Head of caudate nucleus (tissue), 42 donors: Measurements from ENCODE around the gene TANGO6.
A peak's percentile ranks its signal among the peaks of the same experiment; 100 is the strongest.

Experiments
- DNase-seq, 42 donors: peaks; one replicate each; pipeline versions ENCODE4 v3.0.0 to v3.0.0-alpha.2; 2020 to 2021; ENCODE audit warnings: mixed read lengths in 7 of 42
- intact Hi-C: fragments of 100-400 bp; cut with DNase I; formaldehyde crosslinking; loops from one replicate; pipeline ENCODE4 v1.15.0; 2022

TANGO6 gene

GRCh38 chr16:69106491-69107315 lies 263.4 kb downstream of the TANGO6 start:
- peak in 1 of 42 donors; percentile 21 for DNase-seq
- intact Hi-C loops: no loop called here

- DNase-seq: peak in 22 of 42 donors; percentile 8 to 61 (median 42)
- intact Hi-C loops: no loop called here
Observed at GRCh38 chr16:69107316-69107962, 264.1 kb downstream of the TANGO6 start.

GRCh38 chr16:69108064-69108904 lies 265.0 kb downstream of the TANGO6 start:
- no peak for DNase-seq
- intact Hi-C loops: no loop called here

GRCh38 chr16:69108905-69109252 lies 265.5 kb downstream of the TANGO6 start:
- no peak for DNase-seq
- intact Hi-C loops: no loop called here

DNA sequence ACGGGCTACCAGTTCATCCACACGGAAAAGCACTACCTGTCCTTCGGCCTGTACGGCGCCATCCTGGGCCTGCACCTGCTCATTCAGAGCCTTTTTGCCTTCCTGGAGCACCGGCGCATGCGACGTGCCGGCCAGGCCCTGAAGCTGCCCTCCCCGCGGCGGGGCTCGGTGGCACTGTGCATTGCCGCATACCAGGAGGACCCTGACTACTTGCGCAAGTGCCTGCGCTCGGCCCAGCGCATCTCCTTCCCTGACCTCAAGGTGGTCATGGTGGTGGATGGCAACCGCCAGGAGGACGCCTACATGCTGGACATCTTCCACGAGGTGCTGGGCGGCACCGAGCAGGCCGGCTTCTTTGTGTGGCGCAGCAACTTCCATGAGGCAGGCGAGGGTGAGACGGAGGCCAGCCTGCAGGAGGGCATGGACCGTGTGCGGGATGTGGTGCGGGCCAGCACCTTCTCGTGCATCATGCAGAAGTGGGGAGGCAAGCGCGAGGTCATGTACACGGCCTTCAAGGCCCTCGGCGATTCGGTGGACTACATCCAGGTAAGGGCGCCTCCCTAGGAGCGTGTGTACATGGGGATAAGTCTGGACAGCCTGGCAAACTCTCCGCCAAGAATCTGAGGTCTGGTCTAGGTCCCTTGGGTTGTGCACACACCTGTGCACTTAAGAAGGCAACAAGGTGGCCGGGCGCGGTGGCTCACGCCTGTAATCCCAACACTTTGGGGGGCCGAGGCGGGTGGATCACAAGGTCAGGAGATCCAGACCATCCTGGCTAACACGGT lies 266.3 kb downstream of the TANGO6 start:
- no peak for DNase-seq
- intact Hi-C loops: loop anchor here (5.0 kb wide), 1 partner anchor 207 kb away; no protein-coding TSS in a partner anchor

- intact Hi-C loops: loop anchor here (5.0 kb wide), 1 partner anchor 208 kb away; no protein-coding TSS in a partner anchor
- no peak for DNase-seq
Observed at GRCh38 chr16:69110406-69110805, 267.1 kb downstream of the TANGO6 start.

GRCh38 chr16:69111216-69111875 lies 268.0 kb downstream of the TANGO6 start:
- peak in 2 of 42 donors; percentile 7 to 10 for DNase-seq
- intact Hi-C loops: loop anchor here (5.0 kb wide), 1 partner anchor 209 kb away; no protein-coding TSS in a partner anchor

- no peak for DNase-seq
- intact Hi-C loops: loop anchor here (5.0 kb wide), 1 partner anchor 210 kb away; no protein-coding TSS in a partner anchor
Observed at GRCh38 chr16:69111876-69112230, 268.5 kb downstream of the TANGO6 start.

DNA sequence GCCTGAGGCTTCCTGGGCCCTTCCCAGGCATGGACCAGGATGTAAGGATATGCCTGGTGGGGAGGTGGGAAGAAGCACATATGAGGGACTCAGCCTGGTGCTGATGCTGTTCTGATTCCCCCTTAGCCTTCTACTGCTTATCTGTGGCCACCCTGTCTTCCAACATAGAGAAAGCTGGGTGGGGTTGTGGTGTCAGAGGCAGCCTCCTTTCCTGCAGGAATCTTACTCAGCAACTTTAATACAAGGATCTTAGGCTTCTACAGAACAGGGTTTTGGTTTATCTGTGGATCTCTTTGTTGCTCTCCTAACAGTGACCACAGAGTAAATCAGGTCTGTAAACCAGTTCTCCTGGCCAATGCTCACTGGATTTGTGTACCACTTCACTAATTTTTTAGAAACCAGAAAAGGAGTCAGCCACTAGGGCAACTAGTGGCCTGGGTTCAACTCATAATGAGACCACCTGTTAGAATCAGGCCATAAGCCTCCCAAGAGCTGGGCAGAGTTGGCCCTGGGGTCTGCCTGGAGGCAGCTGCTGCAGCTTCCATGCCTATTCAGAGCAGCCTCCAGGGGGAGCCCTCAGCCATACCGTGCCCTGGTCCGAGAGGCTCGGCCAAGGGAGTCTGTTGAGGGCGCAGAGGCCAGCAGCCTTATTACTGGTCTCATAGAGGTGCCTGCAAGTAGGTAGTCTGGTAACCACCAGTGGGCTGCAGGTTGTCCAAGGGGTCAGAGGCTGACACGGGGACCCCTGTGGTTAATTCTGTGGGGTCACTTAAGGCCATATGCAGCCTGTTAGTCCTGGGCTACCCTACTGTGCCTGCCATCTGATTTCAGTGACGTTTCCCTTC lies 269.2 kb downstream of the TANGO6 start:
- intact Hi-C loops: loop anchor here (5.0 kb wide), 1 partner anchor 210 kb away; no protein-coding TSS in a partner anchor
- DNase-seq: peak in 29 of 42 donors; percentile 20 to 79 (median 52)

- intact Hi-C loops: loop anchor here (5.0 kb wide), 1 partner anchor 211 kb away; no protein-coding TSS in a partner anchor
- peak in 4 of 42 donors; percentile 4 to 27 (median 14) for DNase-seq
Observed at GRCh38 chr16:69113216-69113615, 269.9 kb downstream of the TANGO6 start.

- DNase-seq: peak in 5 of 42 donors; percentile 1 to 33 (median 5)
- intact Hi-C loops: loop anchor here (5.0 kb wide), 1 partner anchor 212 kb away; no protein-coding TSS in a partner anchor
Observed at GRCh38 chr16:69114346-69114975, 271.1 kb downstream of the TANGO6 start.

DNA sequence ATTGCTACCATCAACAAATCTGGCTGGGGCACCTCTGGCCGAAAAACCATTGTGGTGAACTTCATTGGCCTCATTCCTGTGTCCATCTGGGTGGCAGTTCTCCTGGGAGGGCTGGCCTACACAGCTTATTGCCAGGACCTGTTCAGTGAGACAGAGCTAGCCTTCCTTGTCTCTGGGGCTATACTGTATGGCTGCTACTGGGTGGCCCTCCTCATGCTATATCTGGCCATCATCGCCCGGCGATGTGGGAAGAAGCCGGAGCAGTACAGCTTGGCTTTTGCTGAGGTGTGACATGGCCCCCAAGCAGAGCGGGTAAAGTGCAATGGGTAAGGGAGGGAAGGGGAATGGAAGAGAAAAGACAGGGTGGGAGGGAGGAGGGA lies 271.6 kb downstream of the TANGO6 start:
- peak in 3 of 42 donors; percentile 2 to 8 (median 7) for DNase-seq
- intact Hi-C loops: loop anchor here (5.0 kb wide), 1 partner anchor 213 kb away; no protein-coding TSS in a partner anchor

- intact Hi-C loops: no loop called here
Observed at GRCh38 chr16:69115361-69115760, 272.0 kb downstream of the TANGO6 start.

GRCh38 chr16:69115837-69116236 lies 272.5 kb downstream of the TANGO6 start:
- intact Hi-C loops: no loop called here
- no peak for DNase-seq

More at GRCh38 chr16:69115361-69115760, 272.0 kb downstream of the TANGO6 start:
- peak in 6 of 42 donors; percentile 1 to 15 (median 6) for DNase-seq

DNA sequence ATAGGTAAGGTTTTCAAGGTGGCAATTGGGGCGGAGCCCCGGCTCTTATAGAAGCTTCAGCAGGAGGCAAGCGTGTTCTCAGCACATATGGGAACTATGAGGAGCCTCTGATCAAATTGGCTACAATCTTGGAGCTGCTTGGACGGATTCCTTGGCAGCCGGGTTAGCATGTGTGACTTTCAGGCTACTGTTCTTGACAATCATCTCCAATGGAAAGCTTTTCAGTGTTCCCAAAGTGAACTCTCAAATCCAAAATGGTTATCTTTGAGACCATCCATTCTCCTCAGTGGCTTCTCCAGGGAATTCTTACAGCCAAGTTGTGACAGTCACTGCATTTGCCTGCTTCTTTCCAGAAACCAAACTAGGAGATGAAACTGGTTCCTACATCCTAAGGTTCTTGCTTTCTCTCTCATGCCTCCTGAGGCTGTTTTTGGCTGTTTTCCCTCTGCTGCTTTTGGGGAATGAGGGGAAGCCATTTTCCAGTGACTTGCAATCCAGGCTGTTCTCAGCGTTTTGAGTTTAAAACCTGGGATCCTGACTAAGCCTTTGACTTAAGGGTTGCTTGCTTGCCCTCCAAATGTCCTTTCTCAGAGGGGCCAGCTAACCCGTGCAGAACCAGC lies 273.0 kb downstream of the TANGO6 start:
- intact Hi-C loops: no loop called here
- peak in 5 of 42 donors; percentile 4 to 18 (median 4) for DNase-seq

DNA sequence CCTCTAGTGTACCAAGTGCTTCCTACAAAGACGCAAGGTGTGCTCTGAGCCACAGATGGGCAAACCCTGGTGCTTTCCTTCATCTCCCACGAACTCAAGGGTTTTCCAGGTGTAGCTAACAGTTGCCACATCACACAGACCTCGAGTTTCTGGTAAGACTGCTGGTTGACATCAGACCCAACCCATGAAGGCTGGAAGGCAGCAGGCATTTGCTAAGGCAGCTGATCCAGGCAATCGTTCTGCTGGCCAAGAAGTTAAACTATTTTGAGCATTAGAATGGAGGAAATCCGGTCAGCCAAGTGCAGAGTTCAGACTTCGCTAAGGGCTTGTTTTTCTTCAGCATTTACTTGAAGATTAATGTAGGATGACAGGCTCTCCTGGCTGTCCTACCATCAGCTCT lies 273.6 kb downstream of the TANGO6 start:
- intact Hi-C loops: no loop called here
- DNase-seq: peak in 5 of 42 donors; percentile 0 to 12 (median 8)
